ENCODE data around the gene HLA-DRB5. TPM values are rescaled to one million over a fixed set of nuclear protein-coding genes. Genes with fewer than 3 reads are reported as not detected.

HLA-DRB5 gene
- total and polyA plus RNA-seq, 5 donors from 2014 or later: 2.7 to 57.6 (median 3.2) TPM

- no peaks in the 10 kb centered on the region for H3K36me3 ChIP-seq (ENCODE audit: control insufficient read depth, insufficient read depth, low read length)
- no peak overlapping the region for H3K27ac Mint-ChIP-seq
- peaks cover 7% of the 10 kb centered on the region for H3K27me3 Mint-ChIP-seq
- DNase-seq (no peak), ATAC-seq (ENCODE audit: low read depth in 2 of 2) (no peak)
- H3K27me3 ChIP-seq (ENCODE audit: control insufficient read depth, insufficient read depth, low read length): no peaks in the 10 kb centered on the region
- no peak overlapping the region for H3K4me3 ChIP-seq (ENCODE audit: low read depth, low read length)
- peaks cover 0 to 2% (median 0%) of the 10 kb centered on the region in 7 donors for H3K9me3 Mint-ChIP-seq
- no peak overlapping the region for H3K27ac ChIP-seq (ENCODE audit: insufficient read depth, low read length, poor library complexity, severe bottlenecking)
- H3K36me3 Mint-ChIP-seq: no peaks in the 10 kb centered on the region
- H3K9me3 ChIP-seq (ENCODE audit: control insufficient read depth in 2 of 2, low read length in 2 of 2): no peaks in the 10 kb centered on the region
- peaks cover 0 to 3% (median 0%) of the 10 kb centered on the region in 4 donors for H3K4me1 Mint-ChIP-seq
- H3K4me1 ChIP-seq (ENCODE audit: control insufficient read depth, insufficient read depth, low read length, poor library complexity, severe bottlenecking): no peaks in the 10 kb centered on the region
- no peak overlapping the region for H3K4me3 Mint-ChIP-seq
Observed at GRCh38 chr6:32565511-32565910, 35.4 kb upstream of the HLA-DRB5 start.

DNA sequence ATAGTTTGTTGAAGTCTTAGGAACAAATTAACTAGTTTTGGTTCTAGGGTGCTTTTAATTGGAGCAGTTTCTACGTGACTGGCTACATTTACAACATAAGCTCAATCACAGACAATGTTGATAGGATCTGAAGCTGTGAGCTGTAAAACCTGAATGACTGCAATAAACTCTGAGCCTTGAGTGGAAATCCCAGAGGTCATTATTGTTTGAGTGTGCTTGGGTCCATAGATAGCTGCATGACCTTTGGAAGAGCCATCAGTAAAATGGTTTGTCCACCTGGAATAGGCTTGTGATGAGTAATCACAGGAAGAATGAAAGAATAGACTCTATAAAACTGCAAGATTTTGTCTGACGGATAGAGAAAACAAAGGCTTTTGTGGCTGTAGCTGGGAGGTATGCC, 32.9 kb upstream of the HLA-DRB5 start:
- H3K27me3 ChIP-seq (ENCODE audit: control insufficient read depth, insufficient read depth, low read length): no peaks in the 10 kb centered on the region
- no peaks in the 10 kb centered on the region for H3K9me3 ChIP-seq (ENCODE audit: control insufficient read depth in 2 of 2, low read length in 2 of 2)
- H3K4me3 ChIP-seq (ENCODE audit: low read depth, low read length): no peak overlapping the region
- Mint-ChIP-seq H3K4me3 (no peak overlapping the region), H3K27ac (no peak overlapping the region), H3K27me3 (peaks cover 7% of the 10 kb centered on the region), H3K36me3 (no peaks in the 10 kb centered on the region), H3K4me1 (peaks cover 0 to 10% (median 3%) of the 10 kb centered on the region in 4 donors), H3K9me3 (peaks cover 0 to 2% (median 0%) of the 10 kb centered on the region in 7 donors)
- no peaks in the 10 kb centered on the region for H3K36me3 ChIP-seq (ENCODE audit: control insufficient read depth, insufficient read depth, low read length)
- H3K27ac ChIP-seq (ENCODE audit: insufficient read depth, low read length, poor library complexity, severe bottlenecking): no peak overlapping the region
- DNase-seq (no peak), ATAC-seq (ENCODE audit: low read depth in 2 of 2) (no peak)
- no peaks in the 10 kb centered on the region for H3K4me1 ChIP-seq (ENCODE audit: control insufficient read depth, insufficient read depth, low read length, poor library complexity, severe bottlenecking)

DNA sequence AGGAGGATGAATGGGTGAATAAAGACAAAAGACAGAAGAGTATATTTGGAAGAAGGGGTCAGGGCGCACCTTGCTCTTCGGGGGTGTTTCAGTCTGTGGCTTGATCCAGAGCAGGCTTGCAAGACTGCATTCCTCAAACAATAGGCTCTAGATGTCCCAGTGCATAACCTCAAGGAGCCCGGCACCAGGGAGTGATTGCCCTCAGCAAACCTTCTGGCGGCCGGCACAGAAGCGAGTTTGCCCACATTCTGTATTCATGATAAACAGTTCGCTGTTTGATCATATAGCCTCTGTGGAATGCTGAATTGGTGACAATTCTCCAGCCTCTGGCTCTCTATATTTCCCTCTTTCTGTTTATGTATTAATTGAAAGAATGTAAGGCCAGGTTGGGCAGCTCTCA, 29.7 kb upstream of the HLA-DRB5 start:
- no peak overlapping the region for H3K4me3 ChIP-seq (ENCODE audit: low read depth, low read length)
- no peak for ATAC-seq (ENCODE audit: low read depth in 2 of 2)

GRCh38 chr6:32558426-32559057, 28.5 kb upstream of the HLA-DRB5 start:
- Histone ChIP-seq H3K9me3 (ENCODE audit: control insufficient read depth in 2 of 2, low read length in 2 of 2) (no peaks in the 10 kb centered on the region), H3K36me3 (ENCODE audit: control insufficient read depth, insufficient read depth, low read length) (no peaks in the 10 kb centered on the region), H3K4me3 (ENCODE audit: low read depth, low read length) (no peak overlapping the region), H3K27ac (ENCODE audit: insufficient read depth, low read length, poor library complexity, severe bottlenecking) (no peak overlapping the region), H3K4me1 (ENCODE audit: control insufficient read depth, insufficient read depth, low read length, poor library complexity, severe bottlenecking) (no peaks in the 10 kb centered on the region), H3K27me3 (ENCODE audit: control insufficient read depth, insufficient read depth, low read length) (no peaks in the 10 kb centered on the region)
- peaks cover 0 to 10% (median 4%) of the 10 kb centered on the region in 4 donors for H3K4me1 Mint-ChIP-seq
- peaks cover 0 to 2% (median 0%) of the 10 kb centered on the region in 7 donors for H3K9me3 Mint-ChIP-seq
- no peak for DNase-seq
- H3K27ac Mint-ChIP-seq: peak overlapping the region; percentile 16 to 72 (median 36)
- no peaks in the 10 kb centered on the region for H3K36me3 Mint-ChIP-seq
- no peak for ATAC-seq (ENCODE audit: low read depth in 2 of 2)
- H3K4me3 Mint-ChIP-seq: peak overlapping the region in 3 of 4 donors; percentile 7 to 39 (median 30)
- peaks cover 10% of the 10 kb centered on the region for H3K27me3 Mint-ChIP-seq

More for the DNA sequence above, 29.7 kb upstream of the HLA-DRB5 start:
- Histone ChIP-seq H3K27me3 (ENCODE audit: control insufficient read depth, insufficient read depth, low read length) (no peaks in the 10 kb centered on the region), H3K4me1 (ENCODE audit: control insufficient read depth, insufficient read depth, low read length, poor library complexity, severe bottlenecking) (no peaks in the 10 kb centered on the region), H3K9me3 (ENCODE audit: control insufficient read depth in 2 of 2, low read length in 2 of 2) (no peaks in the 10 kb centered on the region), H3K36me3 (ENCODE audit: control insufficient read depth, insufficient read depth, low read length) (no peaks in the 10 kb centered on the region), H3K27ac (ENCODE audit: insufficient read depth, low read length, poor library complexity, severe bottlenecking) (no peak overlapping the region)
- no peak for DNase-seq
- H3K36me3 Mint-ChIP-seq: no peaks in the 10 kb centered on the region
- no peak overlapping the region for H3K4me3 Mint-ChIP-seq
- peaks cover 0 to 2% (median 0%) of the 10 kb centered on the region in 7 donors for H3K9me3 Mint-ChIP-seq
- no peak overlapping the region for H3K27ac Mint-ChIP-seq
- H3K27me3 Mint-ChIP-seq: peaks cover 11% of the 10 kb centered on the region
- H3K4me1 Mint-ChIP-seq: peaks cover 0 to 10% (median 4%) of the 10 kb centered on the region in 4 donors

DNA sequence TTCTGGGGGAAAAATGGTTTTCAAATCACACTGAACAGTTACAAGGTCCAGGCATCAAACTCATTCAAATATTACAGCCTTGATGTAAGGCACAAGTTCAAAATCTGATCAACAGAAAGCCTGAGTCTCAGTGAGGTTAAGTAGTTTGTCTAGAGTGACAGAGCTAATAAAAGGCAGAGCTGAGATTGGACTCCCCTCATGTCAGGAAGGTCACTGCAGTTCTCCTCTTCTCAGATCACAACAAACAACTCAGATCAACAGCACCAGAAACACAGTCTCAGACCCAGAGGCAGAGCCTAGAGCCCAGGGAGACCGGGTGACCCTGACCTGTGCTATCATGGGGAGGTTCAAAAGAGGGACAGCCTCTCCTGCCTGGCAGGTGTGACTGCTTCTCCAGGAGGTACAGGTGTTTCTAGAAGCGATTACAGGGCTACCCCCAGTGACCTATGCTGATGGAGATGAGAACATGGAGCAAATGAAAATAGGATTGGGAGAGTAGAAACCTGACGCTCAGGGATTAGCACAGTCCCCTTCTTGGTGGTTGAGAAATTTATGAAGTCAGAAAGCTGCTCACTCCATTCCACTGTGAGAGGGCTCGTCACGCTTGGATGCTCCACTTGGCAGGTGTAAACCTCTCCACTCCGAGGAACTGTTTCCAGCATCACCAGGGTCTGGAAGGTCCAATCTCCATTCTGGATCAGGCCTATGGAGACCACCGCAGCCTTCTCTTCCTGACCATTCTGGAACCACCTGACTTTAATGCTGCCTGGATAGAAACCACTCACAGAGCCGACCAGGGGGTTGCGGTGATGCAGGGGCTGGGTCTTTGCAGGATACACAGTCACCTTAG, 24.3 kb upstream of the HLA-DRB5 start:
- H3K27me3 ChIP-seq (ENCODE audit: control insufficient read depth, insufficient read depth, low read length): no peaks in the 10 kb centered on the region
- peaks cover 0 to 2% (median 0%) of the 10 kb centered on the region in 7 donors for H3K9me3 Mint-ChIP-seq
- no peaks in the 10 kb centered on the region for H3K9me3 ChIP-seq (ENCODE audit: control insufficient read depth in 2 of 2, low read length in 2 of 2)
- no peaks in the 10 kb centered on the region for H3K4me1 ChIP-seq (ENCODE audit: control insufficient read depth, insufficient read depth, low read length, poor library complexity, severe bottlenecking)
- no peak for DNase-seq
- no peak overlapping the region for H3K4me3 ChIP-seq (ENCODE audit: low read depth, low read length)
- H3K4me3 Mint-ChIP-seq: no peak overlapping the region
- H3K36me3 Mint-ChIP-seq: no peaks in the 10 kb centered on the region
- no peak for ATAC-seq (ENCODE audit: low read depth in 2 of 2)
- peaks cover 13% of the 10 kb centered on the region for H3K27me3 Mint-ChIP-seq
- no peaks in the 10 kb centered on the region for H3K36me3 ChIP-seq (ENCODE audit: control insufficient read depth, insufficient read depth, low read length)
- peak overlapping the region in 1 of 3 donors; percentile 47 for H3K27ac Mint-ChIP-seq
- no peak overlapping the region for H3K27ac ChIP-seq (ENCODE audit: insufficient read depth, low read length, poor library complexity, severe bottlenecking)
- H3K4me1 Mint-ChIP-seq: peaks cover 0 to 10% (median 4%) of the 10 kb centered on the region in 4 donors

- ATAC-seq (ENCODE audit: low read depth in 2 of 2): no peak
- H3K27ac Mint-ChIP-seq: no peak overlapping the region
- H3K9me3 Mint-ChIP-seq: peaks cover 0 to 2% (median 0%) of the 10 kb centered on the region in 7 donors
Observed at GRCh38 chr6:32553037-32553742, 23.1 kb upstream of the HLA-DRB5 start.

DNA sequence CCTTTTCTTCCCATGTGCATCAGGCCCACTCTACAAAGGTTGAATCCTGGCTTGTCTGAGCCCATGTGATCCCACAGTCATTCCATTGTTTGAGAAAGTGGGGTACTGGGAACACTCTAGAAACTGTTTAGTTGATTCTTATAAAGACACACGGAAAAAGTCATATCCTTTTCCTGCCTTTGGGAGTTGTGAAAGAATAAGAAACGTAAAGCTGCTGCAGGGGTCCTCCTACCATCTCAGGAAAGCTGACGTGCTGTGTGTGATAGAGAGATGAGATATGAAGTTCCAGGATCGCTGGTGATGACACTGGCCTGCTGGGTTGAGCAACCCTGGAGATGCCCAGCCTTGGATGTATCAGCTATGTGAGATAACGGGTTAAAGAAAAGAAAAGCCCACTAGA, 21.3 kb upstream of the HLA-DRB5 start:
- no peak for ATAC-seq (ENCODE audit: low read depth in 2 of 2)

More at GRCh38 chr6:32553037-32553742, 23.1 kb upstream of the HLA-DRB5 start:
- H3K27me3 Mint-ChIP-seq: peaks cover 13% of the 10 kb centered on the region
- no peak overlapping the region for H3K27ac ChIP-seq (ENCODE audit: insufficient read depth, low read length, poor library complexity, severe bottlenecking)
- H3K4me1 Mint-ChIP-seq: peaks cover 0 to 2% (median 0%) of the 10 kb centered on the region in 4 donors
- no peak overlapping the region for H3K4me3 ChIP-seq (ENCODE audit: low read depth, low read length)
- no peaks in the 10 kb centered on the region for H3K36me3 ChIP-seq (ENCODE audit: control insufficient read depth, insufficient read depth, low read length)
- no peak for DNase-seq
- H3K4me3 Mint-ChIP-seq: no peak overlapping the region
- H3K36me3 Mint-ChIP-seq: no peaks in the 10 kb centered on the region
- no peaks in the 10 kb centered on the region for H3K9me3 ChIP-seq (ENCODE audit: control insufficient read depth in 2 of 2, low read length in 2 of 2)
- no peaks in the 10 kb centered on the region for H3K27me3 ChIP-seq (ENCODE audit: control insufficient read depth, insufficient read depth, low read length)
- H3K4me1 ChIP-seq (ENCODE audit: control insufficient read depth, insufficient read depth, low read length, poor library complexity, severe bottlenecking): no peaks in the 10 kb centered on the region

More for the DNA sequence above, 21.3 kb upstream of the HLA-DRB5 start:
- Mint-ChIP-seq H3K4me1 (peaks cover 0 to 2% (median 0%) of the 10 kb centered on the region in 4 donors), H3K9me3 (peaks cover 0 to 2% (median 0%) of the 10 kb centered on the region in 7 donors), H3K27ac (no peak overlapping the region), H3K36me3 (no peaks in the 10 kb centered on the region), H3K4me3 (no peak overlapping the region), H3K27me3 (peaks cover 14% of the 10 kb centered on the region)
- no peaks in the 10 kb centered on the region for H3K4me1 ChIP-seq (ENCODE audit: control insufficient read depth, insufficient read depth, low read length, poor library complexity, severe bottlenecking)
- H3K27ac ChIP-seq (ENCODE audit: insufficient read depth, low read length, poor library complexity, severe bottlenecking): no peak overlapping the region
- no peak overlapping the region for H3K4me3 ChIP-seq (ENCODE audit: low read depth, low read length)
- H3K27me3 ChIP-seq (ENCODE audit: control insufficient read depth, insufficient read depth, low read length): no peaks in the 10 kb centered on the region
- DNase-seq: no peak
- no peaks in the 10 kb centered on the region for H3K36me3 ChIP-seq (ENCODE audit: control insufficient read depth, insufficient read depth, low read length)
- H3K9me3 ChIP-seq (ENCODE audit: control insufficient read depth in 2 of 2, low read length in 2 of 2): no peaks in the 10 kb centered on the region
